Glutamatergic neuron (in vitro differentiated cells): ENCODE results near the gene FUBP3. TPM values are rescaled to one million over a fixed set of nuclear protein-coding genes. Genes with fewer than 3 reads are reported as not detected.

Experiments
- DNase-seq: peaks from one replicate; pipeline ENCODE4 v3.0.0; 2022
- H3K27ac Mint-ChIP-seq: one replicate; pipeline ENCODE4 v1.8.0; 2020; ENCODE audit warnings: mild to moderate bottlenecking, mixed read lengths, inconsistent platforms; ENCODE audit not compliant: unreplicated experiment
- H3K27me3 Mint-ChIP-seq: one replicate; pipeline ENCODE4 v1.8.0; 2020; ENCODE audit warnings: mild to moderate bottlenecking, moderate library complexity, mixed read lengths, inconsistent platforms; ENCODE audit not compliant: unreplicated experiment
- H3K36me3 Mint-ChIP-seq: one replicate; pipeline ENCODE4 v1.8.0; 2020; ENCODE audit warnings: mild to moderate bottlenecking, mixed read lengths, inconsistent platforms; ENCODE audit not compliant: unreplicated experiment
- H3K4me1 Mint-ChIP-seq: one replicate; pipeline ENCODE4 v1.8.0; 2020; ENCODE audit warnings: mild to moderate bottlenecking, low read depth, mixed read lengths, inconsistent platforms; ENCODE audit not compliant: unreplicated experiment
- H3K4me3 Mint-ChIP-seq: one replicate; pipeline ENCODE4 v1.8.0; 2020; ENCODE audit warnings: mild to moderate bottlenecking, mixed read lengths, inconsistent platforms; ENCODE audit not compliant: unreplicated experiment
- H3K9me3 Mint-ChIP-seq: one replicate; pipeline ENCODE4 v1.8.0; 2020; ENCODE audit warnings: mild to moderate bottlenecking, moderate library complexity, mixed read lengths, inconsistent platforms; ENCODE audit not compliant: unreplicated experiment
- CTCF ChIP-seq: fragments of 200-600 bp; sonication (generic); IDR thresholded peaks from one replicate; pipeline ENCODE4 v1.5.0; 2021; ENCODE audit not compliant: partially characterized antibody, unreplicated experiment
- total RNA-seq: library from RNA; stranded (reverse); fragmentation: NEBNext Ultra II Directional; extraction: Animal tissue kit (Norgen Biotek cat#: 25700); gene quantifications from one replicate; pipeline ENCODE4 v1.2.1, GENCODE V29; 2021; ENCODE audit not compliant: unreplicated experiment

Gene FUBP3
- total RNA-seq, 1 donor from 2014 or later = 76.8 TPM

- Mint-ChIP-seq H3K27ac (no peak overlapping the region), H3K4me3 (no peak overlapping the region), H3K4me1 (peaks cover 4% of the 10 kb centered on the region), H3K27me3 (peaks cover 5% of the 10 kb centered on the region), H3K9me3 (no peaks in the 10 kb centered on the region), H3K36me3 (no peaks in the 10 kb centered on the region)
- no peak for TF ChIP-seq CTCF
- no peak for DNase-seq
These were observed 15.6 kb upstream of the FUBP3 start for GRCh38 chr9:130563797-130564196.

DNA sequence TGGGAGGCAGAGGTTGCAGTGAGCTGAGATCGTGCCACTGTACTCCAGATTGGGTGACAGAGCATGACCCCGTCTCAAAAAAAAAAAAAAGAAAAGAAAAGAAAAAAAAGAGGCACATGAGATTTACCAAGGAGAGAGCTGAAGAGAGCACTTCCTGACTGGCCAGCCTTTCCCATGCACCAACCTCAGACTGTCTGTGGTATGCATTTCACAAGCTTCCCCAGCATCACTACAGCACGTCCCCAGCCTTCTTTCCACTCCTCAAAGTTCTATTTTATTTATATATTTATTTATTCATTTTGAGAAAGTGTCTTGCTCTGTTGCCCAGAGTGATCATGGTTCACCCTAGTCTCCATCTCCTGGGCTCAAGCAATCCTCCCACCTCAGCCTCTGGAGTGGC lies 13.6 kb upstream of the FUBP3 start:
- H3K4me3 Mint-ChIP-seq = no peak overlapping the region
- no peak overlapping the region for H3K27ac Mint-ChIP-seq
- no peaks in the 10 kb centered on the region for H3K4me1 Mint-ChIP-seq
- no peaks in the 10 kb centered on the region for H3K36me3 Mint-ChIP-seq
- H3K27me3 Mint-ChIP-seq = peaks cover 5% of the 10 kb centered on the region
- no peaks in the 10 kb centered on the region for H3K9me3 Mint-ChIP-seq
- no peak for TF ChIP-seq CTCF
- DNase-seq = no peak

- no peaks in the 10 kb centered on the region for H3K4me1 Mint-ChIP-seq
- DNase-seq = no peak
- no peaks in the 10 kb centered on the region for H3K36me3 Mint-ChIP-seq
- H3K27me3 Mint-ChIP-seq = peaks cover 2% of the 10 kb centered on the region
- H3K27ac Mint-ChIP-seq = no peak overlapping the region
- TF ChIP-seq CTCF = no peak
- no peaks in the 10 kb centered on the region for H3K9me3 Mint-ChIP-seq
- no peak overlapping the region for H3K4me3 Mint-ChIP-seq
These were observed 9.2 kb upstream of the FUBP3 start for GRCh38 chr9:130570208-130570607.

GRCh38 chr9:130575514-130575913 lies 3.9 kb upstream of the FUBP3 start:
- H3K4me1 Mint-ChIP-seq = peaks cover 5% of the 10 kb centered on the region
- no peak overlapping the region for H3K4me3 Mint-ChIP-seq
- no peaks in the 10 kb centered on the region for H3K27me3 Mint-ChIP-seq
- no peak for TF ChIP-seq CTCF
- no peaks in the 10 kb centered on the region for H3K9me3 Mint-ChIP-seq
- DNase-seq = no peak
- H3K27ac Mint-ChIP-seq = no peak overlapping the region
- no peaks in the 10 kb centered on the region for H3K36me3 Mint-ChIP-seq

GRCh38 chr9:130576176-130576575 lies 3.2 kb upstream of the FUBP3 start:
- H3K27me3 Mint-ChIP-seq = no peaks in the 10 kb centered on the region
- DNase-seq = no peak
- H3K4me1 Mint-ChIP-seq = peaks cover 10% of the 10 kb centered on the region
- H3K9me3 Mint-ChIP-seq = no peaks in the 10 kb centered on the region
- H3K4me3 Mint-ChIP-seq = no peak overlapping the region
- no peaks in the 10 kb centered on the region for H3K36me3 Mint-ChIP-seq
- no peak for TF ChIP-seq CTCF
- H3K27ac Mint-ChIP-seq = no peak overlapping the region
